ENCODE measurements around the gene NCOA3. TPM values are rescaled to one million over a fixed set of nuclear protein-coding genes. Genes with fewer than 3 reads are reported as not detected.
"Not testable (repeated sequence)": the region's sequence is repeated elsewhere in the genome, so short reads cannot be mapped to it uniquely, and the experiment has no call there.

Gene NCOA3
- total and polyA plus RNA-seq, 2 of the 8 experiments (the other 6 are each of a cell fraction or from before 2014, with no cell fraction given), result 7.9 to 24.7 TPM

GRCh38 chr20:47500082-47500481 lies 1.6 kb upstream of the NCOA3 start:
- H3K27ac ChIP-seq (ENCODE audit: low read depth, low read length); H3K79me1 ChIP-seq (ENCODE audit: low read depth, low read length); H3K4me3 ChIP-seq (ENCODE audit: extremely low read depth in 1 of 4, insufficient read depth in 2 of 4, low read depth in 3 of 4, low read length in 4 of 4); H3K18ac ChIP-seq (ENCODE audit: extremely low read depth, low read length); H3K4ac ChIP-seq (replicated peaks; ENCODE audit: insufficient read length, low read depth, low read length); H2AFZ ChIP-seq (ENCODE audit: low read length); H3K9me3 ChIP-seq (ENCODE audit: insufficient read depth in 2 of 2, low read depth in 1 of 2, low read length in 1 of 2); H3K36me3 ChIP-seq (ENCODE audit: control insufficient read depth in 2 of 4, insufficient read depth in 4 of 4, low read length in 3 of 4); H2BK5ac ChIP-seq (ENCODE audit: low read depth, low read length); H4K20me1 ChIP-seq (replicated peaks in 1 of 2; ENCODE audit: control insufficient read depth in 1 of 2, insufficient read depth in 2 of 2, low read length in 2 of 2); H4K8ac ChIP-seq (ENCODE audit: extremely low read depth, insufficient read depth, low read length); H3K4me1 ChIP-seq (replicated peaks in 1 of 4; ENCODE audit: control insufficient read depth in 3 of 4, insufficient read depth in 4 of 4, low read length in 3 of 4); H2BK120ac ChIP-seq (replicated peaks; ENCODE audit: low read depth, low read length); H3K4me2 ChIP-seq (ENCODE audit: insufficient read depth in 1 of 2, low read depth in 2 of 2, low read length in 2 of 2); H3K14ac ChIP-seq (ENCODE audit: insufficient read length); H4K5ac ChIP-seq (ENCODE audit: insufficient read length, low read depth, low read length); H4K91ac ChIP-seq (replicated peaks; ENCODE audit: insufficient read length, low read length); FAIRE-seq; H3K9ac ChIP-seq (replicated peaks in 1 of 4; ENCODE audit: extremely low read depth in 1 of 4, low read depth in 3 of 4, low read length in 3 of 4); H3K56ac ChIP-seq (replicated peaks; ENCODE audit: insufficient read length, low read depth, low read length); H3K23ac ChIP-seq (ENCODE audit: insufficient read length); H2BK20ac ChIP-seq (ENCODE audit: low read length); H2BK15ac ChIP-seq (ENCODE audit: low read length); H2AK5ac ChIP-seq (ENCODE audit: low read depth, low read length); H2BK12ac ChIP-seq (ENCODE audit: low read depth, low read length); H3K27me3 ChIP-seq (replicated peaks in 1 of 4; ENCODE audit: control insufficient read depth in 3 of 4, extremely low read depth in 1 of 4, insufficient read depth in 3 of 4, low read length in 3 of 4); DNase-seq (ENCODE audit: low read depth in 1 of 2, low spot score in 2 of 2); H3K23me2 ChIP-seq (ENCODE audit: low read depth, low read length): not testable (repeated sequence)
- ChIA-PET CTCF (ENCODE audit: partially characterized antibody) (interaction anchor here (1.2 kb wide), 1 partner anchor 227 kb away, joined by 3 read pairs; no protein-coding TSS in a partner anchor), POLR2A (ENCODE audit: partially characterized antibody) (interaction anchor here (5.0 kb wide), 1 partner anchor 15 kb away, joined by 32 read pairs; no protein-coding TSS in a partner anchor)
- peaks cover 0 to 26% of the 10 kb centered on the region in 2 experiments; a peak in 2 of 4 replicates for H3K79me2 ChIP-seq (ENCODE audit: control insufficient read depth in 1 of 2, insufficient read depth in 2 of 2, low read length in 2 of 2)
- 97% methylated on average over 9 of the region's 9 CpGs; no CpG with 5 or more reads in 1 of the 2 experiments for WGBS, 2 experiments (ENCODE audit: extremely low coverage in 1 of 2, insufficient coverage in 1 of 2, insufficient read length in 1 of 2, insufficient replicate concordance in 2 of 2, low coverage in 1 of 2, low lambda C conversion rate in 2 of 2, missing lambda C conversion rate in 1 of 2)
